Cardiac fibroblast (primary cell): ENCODE results near the gene SLC17A5.

Experiments used
- DNase-seq, 2 donors: peaks; one replicate each; pipeline versions ENCODE4 v3.0.0 to v3.0.0-alpha.2; 2010; ENCODE audit warnings: low read depth in 2 of 2
- H3K4me3 ChIP-seq, 2 donors: replicated peaks in 1 of 2; 1 replicate in 1 of 2; 2 replicates in 1 of 2; pipeline ENCODE4 v1.5.1; 2011; ENCODE audit warnings: low read depth in 2 of 2, low read length in 2 of 2, mild to moderate bottlenecking in 2 of 2, moderate library complexity in 1 of 2
- TF ChIP-seq, protein P1 (sequence below): IDR thresholded peaks from one replicate; pipeline ENCODE4 v1.5.1; 2011; ENCODE audit warnings: low read depth, mild to moderate bottlenecking, low read length, inconsistent platforms

The SLC17A5 gene

DNA sequence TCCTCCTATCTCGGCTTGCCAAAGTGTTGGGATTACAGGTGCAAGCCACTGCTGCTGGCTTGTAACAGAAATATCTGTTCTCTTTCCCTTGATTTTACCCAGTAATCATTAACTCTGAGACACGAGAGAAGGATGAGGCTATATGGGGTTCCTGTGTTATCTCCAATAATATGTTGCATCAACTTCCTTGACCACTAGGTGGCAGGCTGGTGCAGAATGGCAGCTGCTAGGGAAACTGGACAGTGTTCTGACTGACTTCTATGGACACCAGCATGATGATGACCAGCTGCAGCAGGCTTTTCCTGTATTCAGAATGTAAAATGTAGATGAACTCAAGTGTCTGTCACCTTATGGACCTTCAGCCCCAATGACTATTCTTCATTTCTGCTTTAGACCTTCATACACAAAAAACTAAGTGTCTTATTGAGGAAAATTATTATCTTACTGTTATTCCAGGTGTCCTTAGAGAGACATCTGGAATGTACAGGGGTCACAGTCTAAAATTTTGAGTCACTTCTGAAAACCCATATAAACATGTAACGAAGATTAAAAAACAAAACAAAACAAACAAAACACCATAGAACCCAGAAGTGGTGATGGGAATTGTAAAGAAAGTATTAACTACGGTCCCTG is 21.8 kb upstream of the SLC17A5 start:
- no peak overlapping the region for H3K4me3 ChIP-seq
- peak; percentile 83 to 86 for DNase-seq
- TF ChIP-seq, protein P1, sequence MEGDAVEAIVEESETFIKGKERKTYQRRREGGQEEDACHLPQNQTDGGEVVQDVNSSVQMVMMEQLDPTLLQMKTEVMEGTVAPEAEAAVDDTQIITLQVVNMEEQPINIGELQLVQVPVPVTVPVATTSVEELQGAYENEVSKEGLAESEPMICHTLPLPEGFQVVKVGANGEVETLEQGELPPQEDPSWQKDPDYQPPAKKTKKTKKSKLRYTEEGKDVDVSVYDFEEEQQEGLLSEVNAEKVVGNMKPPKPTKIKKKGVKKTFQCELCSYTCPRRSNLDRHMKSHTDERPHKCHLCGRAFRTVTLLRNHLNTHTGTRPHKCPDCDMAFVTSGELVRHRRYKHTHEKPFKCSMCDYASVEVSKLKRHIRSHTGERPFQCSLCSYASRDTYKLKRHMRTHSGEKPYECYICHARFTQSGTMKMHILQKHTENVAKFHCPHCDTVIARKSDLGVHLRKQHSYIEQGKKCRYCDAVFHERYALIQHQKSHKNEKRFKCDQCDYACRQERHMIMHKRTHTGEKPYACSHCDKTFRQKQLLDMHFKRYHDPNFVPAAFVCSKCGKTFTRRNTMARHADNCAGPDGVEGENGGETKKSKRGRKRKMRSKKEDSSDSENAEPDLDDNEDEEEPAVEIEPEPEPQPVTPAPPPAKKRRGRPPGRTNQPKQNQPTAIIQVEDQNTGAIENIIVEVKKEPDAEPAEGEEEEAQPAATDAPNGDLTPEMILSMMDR: peak; percentile 89

- DNase-seq: peak in 1 of 2 donors; percentile 33
Measured at GRCh38 chr6:73671911-73672685, 18.3 kb upstream of the SLC17A5 start.

DNA sequence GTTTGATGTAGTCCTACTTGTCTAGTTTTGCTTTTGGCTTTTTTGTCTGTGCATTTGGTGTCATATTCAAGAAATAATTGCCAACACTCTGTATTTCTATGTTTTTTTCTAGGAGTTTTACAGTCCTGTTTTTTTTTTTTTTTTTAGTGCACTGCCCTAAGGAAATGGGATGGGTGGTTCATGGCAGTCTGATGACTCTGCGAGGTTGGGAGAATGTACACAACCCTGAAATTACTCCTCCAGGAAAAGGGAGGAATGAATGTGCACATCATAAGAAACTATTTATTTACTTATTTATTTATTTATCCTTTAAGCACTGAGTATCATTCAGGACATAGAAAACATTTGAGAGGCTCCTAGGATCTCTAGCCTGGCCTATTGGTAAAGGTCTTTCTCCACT is 15.2 kb upstream of the SLC17A5 start:
- no peak overlapping the region for H3K4me3 ChIP-seq
- TF ChIP-seq, protein P1: no peak
- no peak for DNase-seq

More at GRCh38 chr6:73671911-73672685, 18.3 kb upstream of the SLC17A5 start:
- no peak overlapping the region for H3K4me3 ChIP-seq
- TF ChIP-seq, protein P1: no peak

- no peak for DNase-seq
- TF ChIP-seq, protein P1: no peak
- H3K4me3 ChIP-seq: no peak overlapping the region
Measured at GRCh38 chr6:73667798-73668197, 14.0 kb upstream of the SLC17A5 start.

DNA sequence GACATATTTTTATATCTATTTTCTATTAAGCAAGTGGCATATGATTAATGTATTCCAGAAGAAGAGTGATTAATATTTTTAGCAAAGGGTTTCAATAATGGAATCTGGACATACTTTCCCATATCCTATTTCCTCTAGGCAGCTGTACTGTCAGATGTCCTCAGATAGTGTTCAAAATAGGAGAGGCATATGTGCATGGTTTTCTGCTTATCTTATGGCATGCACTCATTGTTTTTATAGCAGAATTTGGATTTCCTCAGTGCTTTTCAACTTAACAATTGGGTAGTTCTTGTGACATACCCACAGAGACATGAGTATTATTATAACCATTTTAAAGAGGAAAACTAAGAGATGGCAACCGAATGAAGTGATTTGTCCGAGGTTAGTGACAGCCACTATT is 12.6 kb upstream of the SLC17A5 start:
- peak; percentile 59 to 62 for DNase-seq
- TF ChIP-seq, protein P1: no peak
- H3K4me3 ChIP-seq: no peak overlapping the region

- TF ChIP-seq, protein P1: no peak
- peak in 1 of 2 donors; percentile 43 for DNase-seq
- no peak overlapping the region for H3K4me3 ChIP-seq
Measured at GRCh38 chr6:73665686-73666319, 12.0 kb upstream of the SLC17A5 start.
